Globus pallidus (tissue), 1 donor: ENCODE results near the gene MYO1H.
"Not testable (repeated sequence)": the region's sequence is repeated elsewhere in the genome, so short reads cannot be mapped to it uniquely, and the experiment has no call there.

Experiments
- DNase-seq: peaks from one replicate; pipeline ENCODE4 v3.0.0-alpha.2; 2015; ENCODE audit warnings: low spot score

MYO1H gene

DNA sequence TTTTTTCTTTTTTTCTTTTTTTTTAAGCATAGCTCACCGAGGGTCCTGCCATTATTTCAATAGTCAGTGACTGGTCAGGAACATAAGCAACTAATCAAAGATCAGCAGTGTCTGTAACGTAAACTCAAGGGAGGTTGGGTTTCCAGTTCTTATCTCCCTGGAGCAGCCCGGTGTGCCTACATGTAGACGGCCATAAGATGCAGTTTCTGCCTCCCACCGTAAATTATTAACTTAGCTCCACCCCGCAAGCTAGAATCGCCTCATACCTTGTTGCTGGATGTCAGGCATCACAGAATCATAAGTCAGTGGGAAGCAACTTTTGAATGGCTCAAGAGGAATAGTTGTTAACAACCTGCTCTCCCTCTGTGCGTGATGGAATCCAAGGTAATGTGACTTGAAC lies at the start of gene MYO1H:
Gene MYO1H (plus strand): TSS at position 312 of the 400 bp plus-strand sequence. CDS start 61 bp downstream, at position 373.
- no peak for DNase-seq

DNA sequence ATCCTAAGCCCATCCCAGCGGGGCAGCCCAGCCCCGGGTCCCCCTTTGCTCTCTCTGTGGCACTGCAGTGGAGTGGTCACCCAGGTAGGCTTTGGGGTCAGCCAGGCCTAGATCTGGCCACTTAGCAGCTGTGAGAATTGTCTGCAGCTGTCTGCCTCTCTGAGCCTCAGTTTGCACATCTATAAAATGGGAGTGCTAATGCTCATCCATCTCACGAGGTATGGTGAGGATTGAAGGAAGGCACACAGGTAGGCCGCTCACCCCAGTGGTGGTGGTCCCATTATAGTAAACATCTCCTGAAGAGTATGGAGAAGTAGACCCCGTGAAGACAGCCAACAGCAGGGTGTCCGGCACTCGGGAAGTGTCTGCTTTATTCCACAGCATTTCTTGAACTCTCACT lies 47.9 kb upstream of the MYO1H start:
- DNase-seq = no peak

GRCh38 chr12:109301643-109302168 lies 46.0 kb upstream of the MYO1H start:
- DNase-seq = no peak

DNA sequence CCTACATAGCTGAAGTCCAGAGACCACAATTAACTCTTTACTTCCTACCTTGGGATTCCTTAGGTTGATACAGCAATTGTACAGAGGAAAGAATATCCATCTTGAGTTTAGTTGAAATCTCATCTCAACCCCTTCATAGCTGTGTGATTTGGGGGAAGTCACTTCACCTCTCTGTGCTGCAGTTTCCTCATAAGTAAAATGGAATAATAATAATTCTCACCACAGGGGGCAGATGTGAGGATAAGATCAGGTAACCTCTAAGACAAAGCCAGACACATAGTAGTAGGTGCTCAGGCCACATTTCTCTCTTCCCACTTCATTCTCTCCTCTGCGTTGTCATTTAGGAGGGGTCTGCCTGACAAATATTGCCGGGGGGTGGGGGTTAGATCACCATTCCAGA lies 45.3 kb upstream of the MYO1H start:
- DNase-seq = no peak

DNA sequence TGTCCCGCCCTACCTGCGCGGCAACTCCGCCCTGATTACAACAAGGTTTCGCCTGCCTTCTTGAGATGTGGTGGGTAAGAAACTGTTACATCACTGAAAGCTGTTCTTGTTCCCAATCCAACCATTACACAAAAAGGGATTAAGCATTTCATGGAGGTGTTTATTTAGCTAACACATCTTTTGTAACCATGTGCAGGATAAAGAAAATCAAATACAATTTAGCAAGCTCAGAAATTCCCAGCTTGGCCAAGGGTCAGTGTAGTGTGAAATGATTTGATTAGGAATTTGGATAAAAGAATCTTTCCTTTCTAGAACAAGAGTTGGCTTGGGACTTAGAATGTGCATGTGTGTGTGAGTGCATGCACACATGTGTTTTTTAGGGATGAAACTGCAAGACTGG lies 44.9 kb upstream of the MYO1H start:
- no peak for DNase-seq

GRCh38 chr12:109304485-109304884 lies 43.2 kb upstream of the MYO1H start:
- no peak for DNase-seq

DNA sequence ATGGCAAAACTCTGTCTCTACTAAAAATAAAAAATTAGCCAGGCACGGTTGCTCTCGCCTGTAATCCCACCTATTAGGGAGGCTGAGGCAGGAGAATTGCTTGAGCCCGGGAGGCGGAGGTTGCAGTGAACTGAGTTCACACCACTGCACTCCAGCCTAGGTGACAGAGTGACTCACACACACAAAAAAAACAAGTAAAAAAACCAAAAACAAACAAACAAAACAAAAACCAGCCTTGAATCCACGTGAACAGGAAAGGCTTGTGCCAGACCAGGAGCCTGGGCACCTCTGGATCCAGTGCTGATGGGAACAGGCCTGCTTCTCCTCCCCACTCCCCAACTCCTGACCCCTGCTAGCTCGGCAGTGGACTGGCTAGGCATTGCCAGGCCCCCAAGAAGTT lies 42.2 kb upstream of the MYO1H start:
- DNase-seq = no peak

DNA sequence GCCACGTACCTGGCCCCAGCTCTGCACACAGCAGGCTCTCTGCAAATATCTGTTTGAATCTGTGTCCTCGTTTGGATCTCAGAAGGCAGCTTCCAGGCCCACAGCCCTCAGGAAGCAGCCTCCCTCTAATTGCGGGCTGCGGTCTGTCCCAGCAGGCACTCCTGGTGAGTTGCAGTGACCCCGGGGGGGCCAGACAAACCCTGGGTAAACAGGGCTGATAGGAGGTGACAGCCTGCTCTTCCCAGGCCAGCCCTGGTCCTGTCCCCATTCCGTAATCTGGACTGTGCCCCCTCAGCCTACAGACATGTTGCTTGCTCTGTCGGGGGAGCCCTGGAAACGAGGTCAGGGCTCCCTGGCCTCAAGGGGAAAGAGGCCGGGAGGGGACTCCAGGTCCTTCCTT lies 40.6 kb upstream of the MYO1H start:
- DNase-seq = no peak

DNA sequence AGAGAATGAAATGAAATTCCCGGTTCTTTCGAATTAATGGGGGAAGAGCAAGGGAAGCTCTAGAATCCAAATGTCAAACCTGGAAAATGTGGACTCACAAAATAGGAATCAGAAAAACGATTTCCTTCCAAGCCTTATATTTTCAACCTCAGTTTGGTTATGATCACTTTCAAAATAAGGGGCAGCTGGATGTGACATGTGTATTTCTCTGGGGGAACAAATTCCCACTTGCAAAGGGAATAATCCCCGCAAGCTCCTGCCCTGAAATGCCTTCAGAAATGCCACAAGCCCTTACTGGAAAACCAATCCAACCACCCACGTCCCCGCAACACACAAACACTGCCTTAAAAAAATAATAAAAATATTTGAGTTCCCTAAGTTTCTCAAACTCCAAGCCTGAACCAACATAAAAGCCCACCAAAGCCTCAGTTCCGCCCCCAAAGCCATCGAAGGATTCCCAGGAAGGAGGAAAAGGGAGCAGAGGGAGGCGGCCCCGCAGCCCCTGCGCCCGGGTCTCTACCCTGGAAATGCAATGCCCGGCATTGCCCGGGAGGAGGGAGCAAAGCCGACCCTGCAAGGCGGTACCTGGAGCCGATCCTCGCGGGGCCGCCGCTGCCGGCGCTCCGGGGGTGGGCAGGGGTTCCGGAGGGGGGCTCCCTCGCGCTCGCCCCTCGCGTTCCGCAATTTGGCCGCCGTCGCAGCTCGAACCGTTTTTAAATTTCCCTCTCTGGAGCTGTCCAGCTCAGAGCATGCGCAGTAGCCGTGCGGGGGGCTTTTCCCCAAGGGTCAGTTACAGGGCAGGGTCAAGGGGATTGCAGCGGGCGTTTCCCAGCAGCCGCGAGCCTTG lies 38.9 kb upstream of the MYO1H start, which contains the start of gene FOXN4:
Gene FOXN4 (minus strand): TSS at position 751 of the 847 bp plus-strand sequence. CDS start 963 bp downstream, outside the sequence.
- DNase-seq = no peak

DNA sequence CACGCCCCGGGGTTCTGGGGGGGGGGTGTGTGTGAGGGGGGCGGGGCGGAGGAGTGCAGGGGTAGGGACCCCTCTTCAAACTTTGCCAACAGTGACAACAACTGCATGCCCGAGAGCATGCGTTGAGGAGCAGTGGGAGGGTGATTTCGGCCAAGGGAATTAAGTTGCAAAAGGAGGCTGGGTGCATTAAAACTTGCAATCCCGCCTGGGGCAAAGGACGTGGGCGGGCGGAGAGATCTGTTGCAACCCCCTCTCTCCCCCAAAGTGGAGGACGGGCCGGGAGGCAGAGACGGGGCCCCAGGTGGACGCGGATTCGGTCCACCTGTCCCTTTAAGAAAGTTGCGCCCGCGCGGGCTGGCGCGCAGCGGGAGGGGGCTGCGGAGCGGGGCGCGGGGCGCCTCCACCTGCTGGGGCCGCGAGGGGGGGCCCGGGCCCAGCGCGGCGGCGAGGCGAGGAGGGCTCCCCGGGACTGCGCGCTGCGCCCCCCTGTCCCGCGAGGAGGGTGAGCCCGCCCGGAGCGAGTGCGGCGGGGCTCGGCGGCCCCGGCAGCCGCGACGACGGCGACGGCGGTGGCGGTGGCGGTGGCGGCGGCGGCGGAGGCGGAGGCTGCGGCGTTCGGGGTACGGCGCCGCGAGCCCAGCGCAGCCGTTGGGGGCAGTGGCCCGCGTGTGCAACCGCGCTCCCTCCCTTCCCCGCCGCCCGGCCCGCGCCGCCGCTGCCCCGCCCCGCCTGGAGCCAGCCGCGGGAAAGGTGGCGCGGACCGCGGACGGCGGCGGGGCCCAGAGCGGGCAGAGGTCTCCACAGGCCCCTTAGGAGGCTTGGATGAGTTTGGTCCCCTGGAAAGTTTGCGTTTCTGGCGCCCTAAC lies 38.1 kb upstream of the MYO1H start:
- DNase-seq = no peak

GRCh38 chr12:109310247-109311125 lies 37.2 kb upstream of the MYO1H start:
- no peak for DNase-seq

DNA sequence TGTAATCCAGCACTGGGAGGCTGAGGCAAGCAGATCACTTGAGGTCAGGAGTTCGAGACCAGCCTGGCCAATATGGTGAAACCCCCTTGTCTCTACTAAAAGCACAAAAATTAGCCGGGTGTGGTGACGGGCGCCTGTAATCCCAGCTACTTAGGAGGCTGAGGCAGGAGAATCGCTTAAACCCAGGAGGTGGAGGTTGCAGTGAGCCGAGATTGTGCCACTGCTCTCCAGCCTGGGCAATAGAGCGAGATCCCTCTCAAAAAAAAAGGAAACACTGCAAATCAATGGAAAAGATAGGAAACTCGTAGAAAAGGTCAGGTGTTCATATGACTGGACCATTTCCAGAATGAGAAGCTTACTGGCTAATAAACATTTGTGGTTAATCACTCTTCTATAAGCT lies 26.4 kb upstream of the MYO1H start:
- not testable (repeated sequence) for DNase-seq

DNA sequence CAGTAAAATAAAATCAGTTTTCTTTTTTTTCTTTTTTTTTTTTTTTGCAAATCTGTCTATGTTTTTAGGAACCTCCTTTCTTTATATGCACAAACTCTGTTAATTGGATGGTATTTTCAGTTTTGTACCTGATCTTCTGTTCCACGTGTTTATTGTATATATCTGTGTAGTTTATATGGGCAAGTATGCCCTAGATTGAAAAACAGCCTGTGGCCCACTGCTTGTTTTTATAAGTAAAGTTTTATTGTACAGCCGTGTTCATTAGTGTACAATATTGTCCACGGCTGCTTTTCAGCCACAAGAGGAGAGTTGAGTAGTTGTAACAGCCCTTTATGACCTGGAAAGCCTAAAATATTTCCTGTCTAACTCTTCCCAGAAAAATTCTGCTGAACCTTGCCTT lies 18.7 kb upstream of the MYO1H start:
- DNase-seq = no peak

GRCh38 chr12:109329686-109330085 lies 18.0 kb upstream of the MYO1H start:
- DNase-seq = no peak

GRCh38 chr12:109330282-109331230 lies 17.1 kb upstream of the MYO1H start:
- no peak for DNase-seq

- no peak for DNase-seq
Measured at GRCh38 chr12:109331301-109331952, 16.3 kb upstream of the MYO1H start.

GRCh38 chr12:109334887-109335286 lies 12.8 kb upstream of the MYO1H start:
- DNase-seq = no peak

DNA sequence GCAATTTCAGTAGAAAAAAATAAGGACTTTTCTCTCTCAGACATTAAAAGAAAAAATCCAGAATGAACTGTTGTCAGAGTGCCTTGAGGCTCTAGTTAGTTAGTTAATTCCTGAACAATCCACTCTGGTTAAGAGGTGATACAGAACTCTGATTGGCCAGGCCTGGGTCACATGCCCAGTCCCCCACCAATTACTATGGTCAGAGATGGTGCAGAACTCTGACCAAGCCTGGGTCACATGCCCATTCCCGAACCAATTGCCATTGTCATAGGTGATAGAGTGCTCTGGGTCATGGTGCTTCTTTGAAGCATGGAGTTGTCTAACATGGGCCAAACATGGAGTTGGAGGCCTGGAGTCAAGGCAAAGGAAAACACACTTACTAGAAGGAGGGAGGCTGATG lies 11.1 kb upstream of the MYO1H start:
- DNase-seq = no peak

DNA sequence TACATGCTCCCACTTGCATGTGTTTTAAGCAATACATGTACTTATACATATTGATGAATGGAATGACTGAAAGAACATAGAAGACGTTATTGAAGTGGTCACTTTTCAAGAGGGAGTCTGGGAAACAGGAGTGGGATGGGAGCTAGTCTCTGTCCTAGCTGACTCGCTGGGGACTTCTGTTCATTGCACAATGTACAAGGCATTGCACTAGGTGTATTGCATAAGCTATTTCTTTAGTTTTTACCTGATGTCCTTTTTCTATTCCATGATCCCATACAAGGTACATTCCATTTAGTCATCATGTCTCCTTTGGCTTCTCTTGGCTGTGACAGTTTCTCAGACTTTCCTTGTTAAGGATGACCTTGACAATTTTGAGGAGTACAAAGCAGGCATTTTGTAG lies 4.0 kb upstream of the MYO1H start:
- DNase-seq = no peak

DNA sequence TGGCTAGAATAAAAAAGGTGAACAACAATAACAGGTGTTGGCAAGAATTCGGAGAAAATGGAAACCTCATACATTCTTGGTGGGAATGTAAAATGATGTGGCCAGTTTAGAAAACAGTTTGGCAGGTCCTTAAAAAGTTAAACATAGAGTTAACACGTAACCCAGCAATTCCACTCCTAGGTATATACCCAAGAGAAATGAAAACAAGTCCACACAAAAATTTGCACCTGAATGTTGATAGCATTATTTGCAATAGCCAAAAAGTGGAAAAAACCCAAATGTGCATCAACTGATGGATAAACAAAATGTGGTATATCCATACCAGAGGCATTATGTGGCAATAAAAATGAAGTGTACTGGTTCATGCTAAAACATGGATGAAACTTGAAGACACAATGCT lies 2.3 kb upstream of the MYO1H start:
- DNase-seq = no peak
